WI38 (cell line): ENCODE results near the gene TBCD.

ENCODE experiments used
- H3K4me3 ChIP-seq: 2 replicates; pipeline ENCODE4 v1.5.1; 2011; ENCODE audit warnings: low read depth, mild to moderate bottlenecking, control low read depth, low read length
- CTCF ChIP-seq: IDR thresholded peaks from 2 replicates; pipeline ENCODE4 v1.5.1; 2012; ENCODE audit warnings: low read depth, mild to moderate bottlenecking, control low read depth, low read length

TBCD gene

GRCh38 chr17:82862191-82862590, 110.3 kb downstream of the TBCD start:
- TF ChIP-seq CTCF, result no peak
- H3K4me3 ChIP-seq, result no peak overlapping the region

- no peak for TF ChIP-seq CTCF
- no peak overlapping the region for H3K4me3 ChIP-seq
Observed at GRCh38 chr17:82862737-82863382, 111.0 kb downstream of the TBCD start.

- no peak for TF ChIP-seq CTCF
- no peak overlapping the region for H3K4me3 ChIP-seq
Observed at GRCh38 chr17:82863383-82863940, 111.6 kb downstream of the TBCD start.

GRCh38 chr17:82863941-82864712, 112.3 kb downstream of the TBCD start:
- no peak overlapping the region for H3K4me3 ChIP-seq
- TF ChIP-seq CTCF, result no peak

GRCh38 chr17:82864713-82865248, 112.9 kb downstream of the TBCD start:
- TF ChIP-seq CTCF, result no peak
- no peak overlapping the region for H3K4me3 ChIP-seq

- no peak for TF ChIP-seq CTCF
- H3K4me3 ChIP-seq, result no peak overlapping the region
Observed at GRCh38 chr17:82865274-82865673, 113.4 kb downstream of the TBCD start.
